Activated CD4-positive, alpha-beta T cell treated with anti-CD3 and anti-CD28 coated beads, Interleukin-2, amount 50 U/mL, for 1 hour (primary cell): ENCODE results near the gene FANCF.
"Not testable (repeated sequence)": the region's sequence is repeated elsewhere in the genome, so short reads cannot be mapped to it uniquely, and the experiment has no call there.

Source experiments
- DNase-seq: peaks from one replicate; pipeline ENCODE4 v3.0.0-alpha.2; 2020

The FANCF gene

DNA sequence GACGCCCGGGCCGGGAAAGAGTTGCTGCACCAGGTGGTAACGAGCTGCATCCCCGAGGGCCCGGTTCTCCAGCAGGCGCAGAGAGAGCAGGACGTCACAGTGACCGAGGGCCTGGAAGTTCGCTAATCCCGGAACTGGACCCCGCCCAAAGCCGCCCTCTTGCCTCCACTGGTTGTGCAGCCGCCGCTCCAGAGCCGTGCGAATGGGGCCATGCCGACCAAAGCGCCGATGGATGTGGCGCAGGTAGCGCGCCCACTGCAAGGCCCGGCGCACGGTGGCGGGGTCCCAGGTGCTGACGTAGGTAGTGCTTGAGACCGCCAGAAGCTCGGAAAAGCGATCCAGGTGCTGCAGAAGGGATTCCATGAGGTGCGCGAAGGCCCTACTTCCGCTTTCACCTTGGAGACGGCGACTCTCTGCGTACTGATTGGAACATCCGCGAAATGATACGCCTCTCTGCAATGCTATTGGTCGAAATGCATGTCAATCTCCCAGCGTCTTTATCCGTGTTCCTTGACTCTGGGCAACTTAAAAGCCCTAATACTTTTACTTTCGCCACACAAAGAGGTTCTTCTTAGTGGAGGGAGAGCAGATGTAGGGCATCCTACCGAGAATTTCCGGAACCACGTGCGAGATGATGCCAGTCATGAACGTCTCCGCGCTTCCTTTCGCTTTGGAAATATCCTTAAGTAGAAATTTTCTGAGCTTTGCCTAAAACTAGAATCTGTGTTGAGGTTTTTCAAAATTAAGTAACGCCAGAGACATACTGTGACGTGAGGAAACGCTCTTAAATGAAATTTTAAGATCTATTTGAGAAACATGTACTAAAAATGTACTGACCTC lies at the start of gene FANCF:
Gene FANCF (minus strand): TSS at position 376 of the 840 bp plus-strand sequence. CDS start 13 bp downstream, at position 363.
- peak; percentile 91 for DNase-seq

DNA sequence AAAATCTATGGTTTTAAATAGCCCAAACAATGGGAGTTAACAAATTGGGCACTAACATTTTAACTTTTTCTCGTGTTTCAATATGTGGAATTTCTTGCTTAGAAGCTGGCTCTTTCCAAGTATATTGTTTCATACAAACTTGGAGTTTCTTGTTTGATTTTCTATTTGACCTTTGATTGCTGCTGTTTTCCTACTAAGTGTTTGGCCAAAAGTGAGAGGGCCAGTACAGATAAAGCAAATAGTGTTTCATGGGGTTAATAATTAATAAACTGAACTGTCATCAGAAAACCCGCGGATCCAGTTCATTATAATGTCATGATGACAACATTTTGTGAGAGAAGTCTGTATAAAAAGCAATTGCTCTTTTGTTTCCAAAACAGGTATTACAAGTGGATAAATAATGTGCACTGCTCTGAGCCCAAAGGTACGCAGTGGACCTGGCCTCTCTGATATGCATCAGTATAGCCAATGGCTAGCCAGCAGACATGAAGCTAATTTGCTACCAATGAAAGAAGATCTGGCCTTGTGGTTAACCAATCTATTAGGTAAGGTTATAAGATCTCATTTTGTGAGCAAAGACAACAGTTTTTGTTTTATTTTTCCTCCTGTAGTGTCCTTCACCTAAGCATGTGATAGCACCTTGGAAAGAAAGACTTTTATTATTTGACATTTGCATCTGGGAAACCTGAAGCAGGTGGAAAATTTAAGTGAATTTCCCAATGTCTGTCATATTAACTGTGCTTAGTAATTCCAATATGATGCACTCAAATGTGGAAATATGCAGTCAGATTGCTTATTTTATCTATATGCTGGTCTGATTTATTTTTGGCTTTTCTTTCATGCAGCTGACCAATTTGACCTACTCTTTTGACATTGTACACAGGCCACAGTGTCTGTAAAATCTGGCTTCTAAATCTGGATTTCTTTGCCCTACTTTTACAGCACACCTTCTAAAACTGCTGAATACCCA lies 49.1 kb upstream of the FANCF start:
- no peak for DNase-seq

- no peak for DNase-seq
Observed at GRCh38 chr11:22671751-22672150, 46.1 kb upstream of the FANCF start.

DNA sequence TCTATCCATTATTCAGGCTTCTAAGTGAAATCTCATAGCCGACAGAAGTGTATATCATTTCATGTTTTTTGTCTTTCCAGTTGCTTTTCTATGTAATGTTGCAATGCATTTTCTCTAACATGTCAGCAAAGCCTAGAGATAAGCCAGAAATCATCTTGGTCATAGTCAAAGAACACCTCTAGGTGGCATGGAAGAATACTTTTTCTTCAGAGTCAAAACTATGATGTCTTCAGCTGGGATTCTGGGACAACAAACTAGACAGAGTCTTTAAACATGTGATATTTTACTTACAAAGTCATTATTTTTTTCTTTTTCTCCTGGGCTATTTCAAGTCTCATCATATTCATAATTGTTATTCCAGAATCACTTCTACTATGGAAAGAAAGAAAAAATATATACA lies 45.2 kb upstream of the FANCF start:
- no peak for DNase-seq

- no peak for DNase-seq
Observed at GRCh38 chr11:22669368-22669767, 43.7 kb upstream of the FANCF start.

GRCh38 chr11:22668005-22668796 lies 42.6 kb upstream of the FANCF start:
- no peak for DNase-seq

DNA sequence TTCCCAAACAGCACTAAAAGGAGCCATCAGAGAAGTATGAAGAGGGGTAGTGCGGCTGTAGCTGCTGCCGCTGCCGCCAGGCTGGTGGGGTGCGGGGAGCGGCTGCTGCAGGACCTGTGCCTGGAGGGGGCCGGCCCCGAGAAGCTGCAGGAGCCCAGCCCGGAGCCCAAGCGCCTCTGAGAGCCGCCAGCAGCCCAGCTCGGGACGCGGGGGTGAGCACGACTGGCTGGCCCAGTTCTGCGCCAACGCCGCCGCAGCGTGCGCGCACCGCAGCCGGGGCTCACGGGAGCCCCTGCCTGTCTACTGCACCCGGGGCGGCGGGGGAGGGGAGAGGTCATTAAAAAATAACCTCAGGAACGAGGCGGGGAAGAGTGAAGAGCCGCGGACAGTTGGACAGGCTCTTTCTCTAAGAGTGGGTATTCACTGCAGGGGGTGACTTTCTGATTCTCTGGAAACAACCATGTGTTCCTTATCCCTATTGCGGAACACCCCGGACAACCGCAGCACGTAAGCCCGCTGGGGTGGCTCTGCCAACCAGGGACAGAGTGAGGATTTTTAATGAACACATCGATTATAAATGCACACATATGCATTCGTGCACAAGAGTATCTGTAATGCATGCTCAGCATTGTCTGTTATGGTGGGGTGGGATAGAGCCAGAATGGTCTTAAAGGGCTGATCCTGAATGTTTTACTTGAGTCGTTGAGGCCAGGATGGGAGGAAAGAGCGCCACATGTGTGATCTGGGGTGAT lies 41.2 kb upstream of the FANCF start:
- DNase-seq, result no peak

GRCh38 chr11:22666325-22666687 lies 40.7 kb upstream of the FANCF start, which contains the start of gene GAS2:
TSS of gene GAS2 (plus strand) at chr11:22666611. CDS start at chr11:22674870, 8,259 bp downstream.
- no peak for DNase-seq

- DNase-seq, result no peak
Observed at GRCh38 chr11:22659783-22660182, 34.2 kb upstream of the FANCF start.

DNA sequence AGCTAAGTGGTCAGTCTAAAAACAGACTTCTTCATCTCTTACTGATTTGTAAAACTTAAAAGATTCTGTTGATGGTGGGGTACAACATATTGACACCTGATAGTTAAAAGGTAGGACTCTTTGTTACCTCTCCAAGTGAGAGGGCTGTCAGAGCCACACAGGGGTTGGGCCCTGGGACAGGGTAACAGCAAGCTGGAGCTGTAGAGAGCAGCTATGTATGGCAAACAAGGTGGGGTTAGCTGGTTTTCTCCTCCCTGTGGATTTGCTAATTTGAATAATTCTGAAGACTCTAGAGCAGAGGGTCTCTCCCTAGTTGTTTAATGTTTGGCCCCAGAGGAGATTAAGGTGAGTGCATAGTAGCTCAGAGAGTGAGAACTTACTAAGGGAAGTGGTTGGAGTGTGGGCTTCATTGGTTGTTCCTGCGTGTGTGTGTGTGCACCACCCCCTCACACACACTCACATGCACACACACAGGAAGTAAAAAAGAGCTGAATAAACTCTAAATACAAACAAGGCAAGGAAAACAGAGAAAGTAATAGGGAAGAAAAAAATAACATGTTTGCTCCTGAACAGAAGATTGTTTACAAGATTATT lies 31.6 kb upstream of the FANCF start:
- DNase-seq, result no peak

- no peak for DNase-seq
Observed at GRCh38 chr11:22656130-22656529, 30.5 kb upstream of the FANCF start.

DNA sequence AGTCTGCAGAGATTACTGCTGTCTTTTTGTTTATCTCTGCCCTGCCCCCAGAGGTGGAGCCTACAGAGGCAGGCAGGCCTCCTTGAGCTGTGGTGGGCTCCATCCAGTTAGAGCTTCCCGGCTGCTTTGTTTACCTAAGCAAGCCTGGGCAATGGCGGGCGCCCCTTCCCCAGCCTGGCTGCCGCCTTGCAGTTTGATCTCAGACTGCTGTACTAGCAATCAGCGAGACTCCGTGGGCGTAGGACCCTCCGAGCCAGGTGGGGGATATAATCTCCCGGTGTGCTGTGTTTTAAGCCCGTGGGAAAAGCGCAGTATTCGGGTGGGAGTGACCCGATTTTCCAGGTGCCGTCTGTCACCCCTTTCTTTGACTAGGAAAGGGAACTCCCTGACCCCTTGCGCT lies 26.7 kb upstream of the FANCF start:
- DNase-seq, result not testable (repeated sequence)

- DNase-seq, result no peak
Observed at GRCh38 chr11:22641559-22641958, 15.9 kb upstream of the FANCF start.

- no peak for DNase-seq
Observed at GRCh38 chr11:22640862-22641261, 15.2 kb upstream of the FANCF start.

DNA sequence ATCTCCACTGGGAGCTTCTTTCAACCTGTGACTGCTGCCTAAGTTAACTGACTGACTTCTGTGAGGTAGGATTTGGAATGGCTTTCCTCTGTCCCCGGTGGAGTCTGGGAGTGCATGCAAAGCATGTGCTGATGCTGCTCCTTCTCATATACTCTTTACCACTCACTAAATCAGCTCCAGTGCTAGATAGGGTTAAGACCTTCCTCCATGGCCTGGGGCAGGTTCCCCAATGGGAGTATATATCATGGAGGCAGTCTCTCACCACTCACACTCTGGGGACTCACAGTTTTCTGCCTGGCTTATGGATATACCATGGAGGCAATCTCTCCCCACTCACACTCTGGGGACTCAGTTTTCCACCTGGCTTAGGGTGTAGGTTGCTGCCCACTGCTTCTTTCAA lies 10.1 kb upstream of the FANCF start:
- DNase-seq, result no peak

GRCh38 chr11:22634897-22635629 lies 9.4 kb upstream of the FANCF start:
- DNase-seq, result no peak

DNA sequence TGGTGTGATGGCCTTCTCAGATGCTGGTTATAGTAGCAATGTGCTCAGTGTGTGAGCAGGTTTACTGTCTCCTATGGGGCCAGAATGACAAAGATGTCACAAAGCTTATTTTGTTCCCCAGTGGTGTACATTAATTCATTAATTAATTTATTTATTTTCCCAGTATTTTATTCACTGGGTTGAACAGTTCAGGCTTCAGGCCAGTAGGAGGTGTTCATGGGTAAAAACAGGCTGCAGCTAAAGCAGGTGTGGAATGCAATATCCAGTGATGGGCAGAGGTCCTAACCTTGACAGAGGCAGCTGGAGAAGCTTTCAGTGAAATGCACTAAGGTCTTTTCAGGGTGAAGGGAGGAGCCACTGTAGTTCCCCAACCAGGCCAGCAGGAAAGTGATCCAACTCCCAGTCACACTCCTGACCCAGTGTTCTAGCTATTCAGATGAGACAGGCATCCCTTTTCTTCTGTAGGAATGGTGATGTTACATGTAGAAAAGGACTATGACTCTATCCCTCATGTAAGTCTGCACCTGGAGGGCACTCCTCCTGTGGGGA lies 7.8 kb upstream of the FANCF start:
- no peak for DNase-seq

- no peak for DNase-seq
Observed at GRCh38 chr11:22627421-22627820, 1.8 kb upstream of the FANCF start.

DNA sequence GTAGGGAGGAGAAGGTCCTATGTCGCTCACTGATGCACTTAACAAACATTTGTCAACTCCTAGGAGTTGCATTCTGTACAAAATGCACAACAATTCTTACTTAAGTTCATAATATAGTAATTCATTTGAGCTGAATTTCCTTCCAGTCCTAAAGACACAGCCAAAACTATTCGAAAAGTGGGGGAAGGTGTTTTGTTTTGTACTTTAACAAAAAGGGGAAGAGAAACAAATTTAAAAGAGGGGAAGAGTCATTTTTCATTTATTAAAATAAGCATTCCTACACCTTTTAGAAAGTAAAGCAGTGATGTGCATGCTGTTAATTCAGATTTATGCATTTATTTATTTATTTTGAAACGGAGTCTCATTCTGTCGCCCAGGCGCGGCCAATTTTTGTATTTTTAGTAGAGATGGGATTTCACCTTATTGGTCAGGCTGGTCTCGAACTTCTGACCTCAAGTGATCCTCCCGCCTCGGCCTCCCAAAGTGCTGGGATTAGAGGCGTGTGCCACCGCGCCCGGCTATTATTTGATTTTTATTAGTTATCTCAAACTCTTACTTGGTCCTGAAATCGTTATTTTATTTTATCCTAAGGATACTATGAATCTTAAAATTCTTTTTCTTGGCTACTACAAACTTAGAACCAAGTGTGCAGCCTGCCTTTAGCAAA lies 1.1 kb upstream of the FANCF start:
- no peak for DNase-seq
